HFFc6 (cell line): ENCODE measurements around the gene B3GAT3. TPM values are rescaled to one million over a fixed set of nuclear protein-coding genes. Genes with fewer than 3 reads are reported as not detected.
"Not testable (repeated sequence)": the region's sequence is repeated elsewhere in the genome, so short reads cannot be mapped to it uniquely, and the experiment has no call there.

ENCODE experiments used
- DNase-seq: peaks from one replicate; pipeline ENCODE4 v3.0.0-alpha.2; 2018
- H3K27ac Mint-ChIP-seq: 2 replicates; pipeline ENCODE4 v1.8.0; 2020; ENCODE audit warnings: mild to moderate bottlenecking, mixed read lengths
- H3K27me3 Mint-ChIP-seq: 2 replicates; pipeline ENCODE4 v1.8.0; 2021; ENCODE audit warnings: mild to moderate bottlenecking, moderate library complexity, mixed read lengths; ENCODE audit not compliant: insufficient read depth
- H3K36me3 Mint-ChIP-seq: 2 replicates; pipeline ENCODE4 v1.8.0; 2021; ENCODE audit warnings: low read depth, mixed read lengths
- H3K4me1 Mint-ChIP-seq: 2 replicates; pipeline ENCODE4 v1.8.0; 2020; ENCODE audit warnings: low read depth, mixed read lengths
- H3K4me3 Mint-ChIP-seq: 2 replicates; pipeline ENCODE4 v1.8.0; 2020; ENCODE audit warnings: mild to moderate bottlenecking, moderate library complexity, mixed read lengths
- H3K9me3 Mint-ChIP-seq: 2 replicates; pipeline ENCODE4 v1.8.0; 2020; ENCODE audit warnings: mild to moderate bottlenecking, mixed read lengths
- CTCF ChIP-seq: fragments of 200-600 bp; sonication (generic); IDR thresholded peaks from 2 replicates; pipeline ENCODE4 v1.5.0; 2021; ENCODE audit warnings: antibody characterized with exemption, mild to moderate bottlenecking
- total RNA-seq, 6 experiments: library from RNA; stranded (reverse); fragmentation: NEBNext Ultra II Directional; extraction: Animal tissue kit (Norgen Biotek cat#: 25700); gene quantifications; 2 replicates in 1 of 6; 3 replicates in 5 of 6; pipeline ENCODE4 v1.2.3, GENCODE V29; 2021

The B3GAT3 gene
- total RNA-seq, 6 experiments from 2014 or later = 57.9 to 93.2 (median 63.0) TPM

GRCh38 chr11:62575156-62575555 is 46.6 kb downstream of the B3GAT3 start:
- no peaks in the 10 kb centered on the region for H3K9me3 Mint-ChIP-seq
- H3K36me3 Mint-ChIP-seq = peaks cover 49% of the 10 kb centered on the region
- peak overlapping the region; percentile 98 for H3K4me3 Mint-ChIP-seq
- peak overlapping the region; percentile 96 for H3K27ac Mint-ChIP-seq
- no peak for TF ChIP-seq CTCF
- H3K4me1 Mint-ChIP-seq = peaks cover 56% of the 10 kb centered on the region
- DNase-seq = no peak
- peaks cover 4% of the 10 kb centered on the region for H3K27me3 Mint-ChIP-seq

- peaks cover 62% of the 10 kb centered on the region for H3K4me1 Mint-ChIP-seq
Measured at GRCh38 chr11:62574363-62575071, 47.3 kb downstream of the B3GAT3 start.

GRCh38 chr11:62573592-62574362 is 48.0 kb downstream of the B3GAT3 start, which contains the start of gene EEF1G:
TSS of gene EEF1G (minus strand) at chr11:62573891. CDS start at chr11:62573842, 49 bp downstream.
- H3K9me3 Mint-ChIP-seq = no peaks in the 10 kb centered on the region
- peak within 1 kb of the TSS; percentile 96 for H3K27ac Mint-ChIP-seq
- peaks cover 64% of the 10 kb centered on the region for H3K4me1 Mint-ChIP-seq
- peaks cover 51% of the 10 kb centered on the region for H3K36me3 Mint-ChIP-seq
- TF ChIP-seq CTCF = no peak
- peak within 1 kb of the TSS; percentile 98 for H3K4me3 Mint-ChIP-seq
- peaks cover 4% of the 10 kb centered on the region for H3K27me3 Mint-ChIP-seq
- DNase-seq = peak; percentile 100

More at GRCh38 chr11:62574363-62575071, 47.3 kb downstream of the B3GAT3 start:
- H3K27ac Mint-ChIP-seq = peak overlapping the region; percentile 96
- H3K9me3 Mint-ChIP-seq = no peaks in the 10 kb centered on the region
- DNase-seq = no peak
- peaks cover 51% of the 10 kb centered on the region for H3K36me3 Mint-ChIP-seq
- peaks cover 4% of the 10 kb centered on the region for H3K27me3 Mint-ChIP-seq
- TF ChIP-seq CTCF = no peak
- peak overlapping the region; percentile 98 for H3K4me3 Mint-ChIP-seq

- H3K4me3 Mint-ChIP-seq = peak overlapping the region; percentile 98
- peak overlapping the region; percentile 96 for H3K27ac Mint-ChIP-seq
- peaks cover 4% of the 10 kb centered on the region for H3K27me3 Mint-ChIP-seq
- no peak for DNase-seq
- peaks cover 64% of the 10 kb centered on the region for H3K4me1 Mint-ChIP-seq
- H3K9me3 Mint-ChIP-seq = no peaks in the 10 kb centered on the region
- peaks cover 49% of the 10 kb centered on the region for H3K36me3 Mint-ChIP-seq
- no peak for TF ChIP-seq CTCF
Measured at GRCh38 chr11:62573006-62573591, 48.7 kb downstream of the B3GAT3 start.

GRCh38 chr11:62572431-62572830 is 49.4 kb downstream of the B3GAT3 start:
- DNase-seq = no peak
- Mint-ChIP-seq H3K36me3 (peaks cover 47% of the 10 kb centered on the region), H3K4me3 (peak overlapping the region; percentile 98), H3K27me3 (peaks cover 4% of the 10 kb centered on the region), H3K4me1 (peaks cover 65% of the 10 kb centered on the region), H3K9me3 (no peaks in the 10 kb centered on the region), H3K27ac (peak overlapping the region; percentile 96)
- TF ChIP-seq CTCF = no peak

- H3K27ac Mint-ChIP-seq = peak overlapping the region; percentile 58
- H3K4me3 Mint-ChIP-seq = peak overlapping the region; percentile 98
- peaks cover 47% of the 10 kb centered on the region for H3K36me3 Mint-ChIP-seq
- H3K9me3 Mint-ChIP-seq, DNase-seq, H3K27me3 Mint-ChIP-seq: not testable (repeated sequence)
- peaks cover 68% of the 10 kb centered on the region for H3K4me1 Mint-ChIP-seq
Measured at GRCh38 chr11:62571493-62571892, 50.3 kb downstream of the B3GAT3 start.

GRCh38 chr11:62570903-62571302 is 50.9 kb downstream of the B3GAT3 start:
- H3K9me3 Mint-ChIP-seq, DNase-seq, H3K27me3 Mint-ChIP-seq: not testable (repeated sequence)
- peak overlapping the region; percentile 98 for H3K4me3 Mint-ChIP-seq
- peaks cover 44% of the 10 kb centered on the region for H3K36me3 Mint-ChIP-seq
- H3K27ac Mint-ChIP-seq = peak overlapping the region; percentile 58
- peaks cover 63% of the 10 kb centered on the region for H3K4me1 Mint-ChIP-seq
